ENCODE measurements around the gene ATP4B. TPM values are rescaled to one million over a fixed set of nuclear protein-coding genes. Genes with fewer than 3 reads are reported as not detected.

ATP4B gene
- total and polyA plus RNA-seq, 7 experiments from 2014 or later, result not detected

DNA sequence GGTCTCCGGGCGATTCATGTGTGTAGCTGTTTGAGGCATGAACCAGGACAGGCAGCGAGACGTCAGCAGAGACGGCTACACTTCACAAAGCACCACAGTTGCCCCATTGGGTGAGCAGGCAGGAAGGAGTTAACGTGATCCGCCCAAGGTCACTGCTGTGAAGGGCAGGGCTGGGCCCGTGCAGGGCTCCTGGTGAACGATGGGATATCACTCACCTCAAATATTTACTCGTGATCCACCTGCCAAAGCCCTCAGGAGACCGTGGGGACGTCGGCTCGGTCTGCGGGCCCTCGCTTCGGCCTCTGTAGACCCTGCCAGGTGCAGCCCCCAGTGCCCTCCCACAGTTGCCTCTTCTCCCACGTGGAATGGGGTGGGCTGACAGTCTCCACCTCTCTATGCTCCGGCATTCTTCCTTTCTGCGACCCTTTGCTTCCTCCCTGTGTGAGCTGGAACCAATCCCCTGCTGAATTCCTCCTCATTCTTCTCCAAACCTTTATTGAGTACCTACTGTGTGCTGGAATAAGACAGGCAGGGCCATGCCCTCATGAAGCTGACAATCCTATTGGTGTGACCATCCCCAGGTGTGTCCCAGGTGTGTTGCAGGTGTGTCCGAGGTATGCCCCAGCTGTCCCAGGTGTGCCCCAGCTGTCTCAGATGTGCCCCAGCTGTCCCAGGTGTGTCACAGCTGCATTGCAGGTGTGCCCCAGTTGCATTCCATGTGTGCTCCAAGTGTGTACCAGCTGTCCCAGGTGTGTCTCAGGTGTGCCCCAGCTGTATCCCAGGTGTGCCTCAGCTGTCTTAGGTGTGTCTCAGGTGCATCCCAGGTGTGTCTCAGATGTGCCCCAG lies 7.0 kb upstream of the ATP4B start:
- H3K4me1 Mint-ChIP-seq, result peaks cover 0 to 5% (median 5%) of the 10 kb centered on the region in 7 donors
- POLR2A ChIA-PET, result interaction anchor here (0.6 to 1.5 kb wide), 2 partner anchors 30 to 91 kb away, joined by 5 to 6 read pairs; no protein-coding TSS in a partner anchor
- peaks cover 0 to 8% (median 0%) of the 10 kb centered on the region in 5 donors for H3K36me3 Mint-ChIP-seq
- no peak overlapping the region for H3K4me3 Mint-ChIP-seq
- Histone ChIP-seq H3K27ac (ENCODE audit: low read depth, low read length) (no peak overlapping the region), H3K27me3 (ENCODE audit: control insufficient read depth in 2 of 2, insufficient read depth in 2 of 2, low read length in 2 of 2) (no peaks in the 10 kb centered on the region), H3K4me3 (ENCODE audit: low read length) (no peak overlapping the region), H3K9me3 (ENCODE audit: control insufficient read depth in 2 of 3, low read length in 3 of 3) (no peaks in the 10 kb centered on the region), H3K36me3 (ENCODE audit: control insufficient read depth in 2 of 3, insufficient read depth in 3 of 3, low read length in 3 of 3) (no peaks in the 10 kb centered on the region), H3K4me1 (ENCODE audit: control insufficient read depth in 2 of 2, insufficient read depth in 2 of 2, low read length in 2 of 2) (no peaks in the 10 kb centered on the region)
- H3K9me3 Mint-ChIP-seq, result peaks cover 0 to 20% (median 6%) of the 10 kb centered on the region in 11 donors
- ATAC-seq (no peak), DNase-seq (no peak)
- CTCF ChIA-PET, result interaction anchor here (0.6 kb wide), 1 partner anchor 449 kb away, joined by 3 read pairs; no protein-coding TSS in a partner anchor
- peak overlapping the region in 1 of 9 donors; percentile 12 for H3K27ac Mint-ChIP-seq
- intact Hi-C loops (cut with micrococcal nuclease), result no loop called here
- H3K27me3 Mint-ChIP-seq, result peaks cover 0 to 6% (median 0%) of the 10 kb centered on the region in 5 donors

- intact Hi-C loops (cut with micrococcal nuclease), result no loop called here
These were observed 5.9 kb upstream of the ATP4B start for GRCh38 chr13:113663934-113664333.

DNA sequence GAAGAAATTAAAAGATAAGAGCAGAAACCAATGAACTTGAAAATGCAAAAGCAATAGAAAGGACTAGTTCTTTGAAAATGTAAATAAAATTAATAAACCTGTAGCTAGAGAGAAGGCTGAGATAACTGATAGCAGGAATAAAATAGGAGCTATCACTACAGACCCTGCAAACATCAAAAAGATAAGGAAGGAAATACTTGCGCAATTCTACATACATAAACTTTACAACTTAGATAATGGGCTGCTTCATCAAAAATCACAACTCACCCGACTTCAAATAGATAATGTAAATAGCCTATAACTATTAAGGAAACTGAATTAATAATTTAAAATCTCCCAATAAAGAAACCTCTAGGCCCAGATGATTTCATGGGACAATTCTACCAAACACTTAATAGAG lies 3.5 kb upstream of the ATP4B start:
- Mint-ChIP-seq H3K27ac (no peak overlapping the region), H3K27me3 (peaks cover 0 to 6% (median 0%) of the 10 kb centered on the region in 5 donors), H3K4me3 (no peak overlapping the region), H3K4me1 (no peaks in the 10 kb centered on the region), H3K36me3 (peaks cover 0 to 8% (median 0%) of the 10 kb centered on the region in 5 donors), H3K9me3 (peaks cover 0 to 20% (median 6%) of the 10 kb centered on the region in 11 donors)
- intact Hi-C loops (cut with micrococcal nuclease), result no loop called here
- Histone ChIP-seq H3K27ac (ENCODE audit: low read depth, low read length) (no peak overlapping the region), H3K36me3 (ENCODE audit: control insufficient read depth in 2 of 3, insufficient read depth in 3 of 3, low read length in 3 of 3) (no peaks in the 10 kb centered on the region), H3K27me3 (ENCODE audit: control insufficient read depth in 2 of 2, insufficient read depth in 2 of 2, low read length in 2 of 2) (no peaks in the 10 kb centered on the region), H3K4me1 (ENCODE audit: control insufficient read depth in 2 of 2, insufficient read depth in 2 of 2, low read length in 2 of 2) (no peaks in the 10 kb centered on the region), H3K4me3 (ENCODE audit: low read length) (no peak overlapping the region), H3K9me3 (ENCODE audit: control insufficient read depth in 2 of 3, low read length in 3 of 3) (no peaks in the 10 kb centered on the region)
- ATAC-seq, result no peak
- CTCF ChIA-PET, result no interaction called here
- DNase-seq, result no peak
- POLR2A ChIA-PET, result no interaction called here

More at GRCh38 chr13:113663934-113664333, 5.9 kb upstream of the ATP4B start:
- H3K36me3 ChIP-seq (ENCODE audit: control insufficient read depth in 2 of 3, insufficient read depth in 3 of 3, low read length in 3 of 3), result no peaks in the 10 kb centered on the region
- H3K9me3 ChIP-seq (ENCODE audit: control insufficient read depth in 2 of 3, low read length in 3 of 3), result no peaks in the 10 kb centered on the region
- CTCF ChIA-PET, result no interaction called here
- DNase-seq (no peak), ATAC-seq (no peak)
- Mint-ChIP-seq H3K27me3 (peaks cover 0 to 6% (median 0%) of the 10 kb centered on the region in 5 donors), H3K27ac (peak overlapping the region in 1 of 9 donors; percentile 55), H3K36me3 (peaks cover 0 to 8% (median 0%) of the 10 kb centered on the region in 5 donors), H3K4me3 (no peak overlapping the region), H3K4me1 (peaks cover 0 to 4% (median 3%) of the 10 kb centered on the region in 7 donors), H3K9me3 (peaks cover 0 to 20% (median 6%) of the 10 kb centered on the region in 11 donors)
- no peaks in the 10 kb centered on the region for H3K4me1 ChIP-seq (ENCODE audit: control insufficient read depth in 2 of 2, insufficient read depth in 2 of 2, low read length in 2 of 2)
- H3K4me3 ChIP-seq (ENCODE audit: low read length), result no peak overlapping the region
- H3K27ac ChIP-seq (ENCODE audit: low read depth, low read length), result no peak overlapping the region
- POLR2A ChIA-PET, result interaction anchor here (0.5 to 1.5 kb wide), 2 partner anchors 29 to 106 kb away, joined by 3 to 5 read pairs; no protein-coding TSS in a partner anchor
- no peaks in the 10 kb centered on the region for H3K27me3 ChIP-seq (ENCODE audit: control insufficient read depth in 2 of 2, insufficient read depth in 2 of 2, low read length in 2 of 2)

DNA sequence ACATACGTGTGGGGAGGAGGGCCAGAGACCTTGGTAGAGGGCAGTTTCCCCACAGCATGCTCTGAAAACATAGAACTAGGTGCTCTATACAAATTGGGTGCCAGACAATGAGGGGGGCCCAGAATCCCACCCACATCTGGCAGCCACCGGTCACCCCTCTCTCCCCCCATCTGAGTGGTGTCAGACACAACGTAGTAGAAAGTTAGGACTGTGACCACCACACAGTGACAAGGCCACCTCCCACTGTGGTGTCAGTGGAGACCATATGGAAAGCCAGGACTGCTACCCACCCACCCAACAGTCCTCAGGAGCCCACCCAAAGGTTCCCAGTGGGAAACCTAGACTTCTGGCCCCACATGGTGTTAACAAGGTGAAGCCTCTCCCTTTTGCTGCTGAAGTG lies 2.1 kb upstream of the ATP4B start:
- H3K27me3 Mint-ChIP-seq, result peaks cover 0 to 6% (median 0%) of the 10 kb centered on the region in 5 donors
- no peaks in the 10 kb centered on the region for H3K27me3 ChIP-seq (ENCODE audit: control insufficient read depth in 2 of 2, insufficient read depth in 2 of 2, low read length in 2 of 2)
- peaks cover 0 to 20% (median 6%) of the 10 kb centered on the region in 11 donors for H3K9me3 Mint-ChIP-seq
- H3K9me3 ChIP-seq (ENCODE audit: control insufficient read depth in 2 of 3, low read length in 3 of 3), result no peaks in the 10 kb centered on the region
- CTCF ChIA-PET, result no interaction called here
- no peak overlapping the region for H3K4me3 Mint-ChIP-seq
- H3K36me3 Mint-ChIP-seq, result peaks cover 0 to 8% (median 0%) of the 10 kb centered on the region in 5 donors
- POLR2A ChIA-PET, result no interaction called here
- no peaks in the 10 kb centered on the region for H3K4me1 Mint-ChIP-seq
- ATAC-seq (no peak), DNase-seq (no peak)
- no peak overlapping the region for H3K27ac ChIP-seq (ENCODE audit: low read depth, low read length)
- intact Hi-C loops (cut with micrococcal nuclease), result no loop called here
- no peaks in the 10 kb centered on the region for H3K4me1 ChIP-seq (ENCODE audit: control insufficient read depth in 2 of 2, insufficient read depth in 2 of 2, low read length in 2 of 2)
- no peaks in the 10 kb centered on the region for H3K36me3 ChIP-seq (ENCODE audit: control insufficient read depth in 2 of 3, insufficient read depth in 3 of 3, low read length in 3 of 3)
- no peak overlapping the region for H3K4me3 ChIP-seq (ENCODE audit: low read length)
- H3K27ac Mint-ChIP-seq, result no peak overlapping the region

- Histone ChIP-seq H3K27me3 (ENCODE audit: control insufficient read depth in 2 of 2, insufficient read depth in 2 of 2, low read length in 2 of 2) (no peaks in the 10 kb centered on the region), H3K27ac (ENCODE audit: low read depth, low read length) (no peak overlapping the region), H3K4me3 (ENCODE audit: low read length) (no peak overlapping the region), H3K36me3 (ENCODE audit: control insufficient read depth in 2 of 3, insufficient read depth in 3 of 3, low read length in 3 of 3) (no peaks in the 10 kb centered on the region), H3K4me1 (ENCODE audit: control insufficient read depth in 2 of 2, insufficient read depth in 2 of 2, low read length in 2 of 2) (no peaks in the 10 kb centered on the region), H3K9me3 (ENCODE audit: control insufficient read depth in 2 of 3, low read length in 3 of 3) (no peaks in the 10 kb centered on the region)
- no peaks in the 10 kb centered on the region for H3K4me1 Mint-ChIP-seq
- H3K27me3 Mint-ChIP-seq, result peaks cover 0 to 6% (median 0%) of the 10 kb centered on the region in 5 donors
- ATAC-seq, result no peak
- intact Hi-C loops (cut with micrococcal nuclease), result no loop called here
- H3K27ac Mint-ChIP-seq, result no peak overlapping the region
- ChIA-PET POLR2A (no interaction called here), CTCF (no interaction called here)
- H3K36me3 Mint-ChIP-seq, result peaks cover 0 to 8% (median 0%) of the 10 kb centered on the region in 5 donors
- H3K9me3 Mint-ChIP-seq, result peaks cover 0 to 20% (median 6%) of the 10 kb centered on the region in 11 donors
- DNase-seq, result no peak
- H3K4me3 Mint-ChIP-seq, result no peak overlapping the region
These were observed 1.3 kb upstream of the ATP4B start for GRCh38 chr13:113659337-113659736.

GRCh38 chr13:113658836-113659235 lies 838 bp upstream of the ATP4B start:
- DNase-seq, result no peak
- Histone ChIP-seq H3K4me1 (ENCODE audit: control insufficient read depth in 2 of 2, insufficient read depth in 2 of 2, low read length in 2 of 2) (peaks cover 0 to 3% of the 10 kb centered on the region in 2 donors), H3K27ac (ENCODE audit: low read depth, low read length) (no peak overlapping the region), H3K9me3 (ENCODE audit: control insufficient read depth in 2 of 3, low read length in 3 of 3) (no peaks in the 10 kb centered on the region), H3K36me3 (ENCODE audit: control insufficient read depth in 2 of 3, insufficient read depth in 3 of 3, low read length in 3 of 3) (no peaks in the 10 kb centered on the region), H3K27me3 (ENCODE audit: control insufficient read depth in 2 of 2, insufficient read depth in 2 of 2, low read length in 2 of 2) (no peaks in the 10 kb centered on the region), H3K4me3 (ENCODE audit: low read length) (no peak overlapping the region)
- H3K27ac Mint-ChIP-seq, result no peak overlapping the region
- ChIA-PET POLR2A (no interaction called here), CTCF (no interaction called here)
- no peak overlapping the region for H3K4me3 Mint-ChIP-seq
- H3K27me3 Mint-ChIP-seq, result peaks cover 0 to 6% (median 0%) of the 10 kb centered on the region in 5 donors
- H3K4me1 Mint-ChIP-seq, result peaks cover 0 to 5% (median 0%) of the 10 kb centered on the region in 7 donors
- H3K36me3 Mint-ChIP-seq, result peaks cover 0 to 8% (median 0%) of the 10 kb centered on the region in 5 donors
- intact Hi-C loops (cut with micrococcal nuclease), result no loop called here
- no peak for ATAC-seq
- peaks cover 0 to 20% (median 6%) of the 10 kb centered on the region in 11 donors for H3K9me3 Mint-ChIP-seq
